Measurements from ENCODE around the gene GART.
"Not testable (repeated sequence)": the region's sequence is repeated elsewhere in the genome, so short reads cannot be mapped to it uniquely, and the experiment has no call there.

The GART gene

GRCh38 chr21:33518899-33519298 is 23.0 kb downstream of the GART start:
- TF ChIP-seq GATA1 (IDR thresholded peaks at IDR 0.05; ENCODE audit: low read depth, low read length) (no peak), POLR2A (IDR thresholded peaks at IDR 0.05; ENCODE audit: low read length) (no peak)
- no peak for DNase-seq

- no peak for DNase-seq
- TF ChIP-seq GATA1 (IDR thresholded peaks at IDR 0.05; ENCODE audit: low read depth, low read length) (no peak), POLR2A (IDR thresholded peaks at IDR 0.05; ENCODE audit: low read length) (no peak)
Observed at GRCh38 chr21:33514229-33514628, 27.7 kb downstream of the GART start.

- DNase-seq: no peak
- TF ChIP-seq POLR2A (IDR thresholded peaks at IDR 0.05; ENCODE audit: low read length): no peak
- no peak for TF ChIP-seq GATA1 (IDR thresholded peaks at IDR 0.05; ENCODE audit: low read depth, low read length)
Observed at GRCh38 chr21:33512481-33512880, 29.4 kb downstream of the GART start.

- peak in 1 of 2 experiments; percentile 37 for DNase-seq
- TF ChIP-seq POLR2A (IDR thresholded peaks at IDR 0.05; ENCODE audit: low read length) (no peak), GATA1 (IDR thresholded peaks at IDR 0.05; ENCODE audit: low read depth, low read length) (no peak)
Observed at GRCh38 chr21:33511639-33512038, 30.3 kb downstream of the GART start.

- DNase-seq: peak; percentile 89 to 96
- TF ChIP-seq POLR2A (IDR thresholded peaks at IDR 0.05; ENCODE audit: low read length) (no peak), GATA1 (IDR thresholded peaks at IDR 0.05; ENCODE audit: low read depth, low read length) (peak; percentile 32)
Observed at GRCh38 chr21:33510826-33511225, 31.1 kb downstream of the GART start.

- not testable (repeated sequence) for DNase-seq
Observed at GRCh38 chr21:33507003-33507402, 34.9 kb downstream of the GART start.

GRCh38 chr21:33505833-33506232 is 36.1 kb downstream of the GART start:
- TF ChIP-seq POLR2A (IDR thresholded peaks at IDR 0.05; ENCODE audit: low read length) (no peak), GATA1 (IDR thresholded peaks at IDR 0.05; ENCODE audit: low read depth, low read length) (no peak)
- peak; percentile 45 to 67 for DNase-seq

- DNase-seq: peak in 1 of 2 experiments; percentile 12
- TF ChIP-seq POLR2A (IDR thresholded peaks at IDR 0.05; ENCODE audit: low read length) (no peak), GATA1 (IDR thresholded peaks at IDR 0.05; ENCODE audit: low read depth, low read length) (no peak)
Observed at GRCh38 chr21:33496345-33496744, 45.6 kb downstream of the GART start.

- DNase-seq: no peak
- TF ChIP-seq POLR2A (IDR thresholded peaks at IDR 0.05; ENCODE audit: low read length) (no peak), GATA1 (IDR thresholded peaks at IDR 0.05; ENCODE audit: low read depth, low read length) (no peak)
Observed at GRCh38 chr21:33495743-33496142, 46.2 kb downstream of the GART start.

GRCh38 chr21:33493756-33494155 is 48.2 kb downstream of the GART start:
- TF ChIP-seq GATA1 (IDR thresholded peaks at IDR 0.05; ENCODE audit: low read depth, low read length) (no peak), POLR2A (IDR thresholded peaks at IDR 0.05; ENCODE audit: low read length) (no peak)
- DNase-seq: no peak

- DNase-seq: peak in 1 of 2 experiments; percentile 51
- no peak for TF ChIP-seq POLR2A (IDR thresholded peaks at IDR 0.05; ENCODE audit: low read length)
- TF ChIP-seq GATA1 (IDR thresholded peaks at IDR 0.05; ENCODE audit: low read depth, low read length): no peak
Observed at GRCh38 chr21:33492571-33492970, 49.3 kb downstream of the GART start.

GRCh38 chr21:33491373-33492102 is 50.4 kb downstream of the GART start, which contains the start of gene DNAJC28:
Gene DNAJC28, minus strand, starts transcription at chr21:33491716. Its CDS starts 2,323 bp downstream, at chr21:33489393.
- peak; percentile 96 to 98 for DNase-seq
- peak; percentile 63 for TF ChIP-seq POLR2A (IDR thresholded peaks at IDR 0.05; ENCODE audit: low read length)
- TF ChIP-seq GATA1 (IDR thresholded peaks at IDR 0.05; ENCODE audit: low read depth, low read length): no peak

GRCh38 chr21:33490991-33491372 is 50.9 kb downstream of the GART start:
- no peak for DNase-seq
- no peak for TF ChIP-seq POLR2A (IDR thresholded peaks at IDR 0.05; ENCODE audit: low read length)
- TF ChIP-seq GATA1 (IDR thresholded peaks at IDR 0.05; ENCODE audit: low read depth, low read length): no peak

GRCh38 chr21:33488936-33489335 is 53.0 kb downstream of the GART start:
- TF ChIP-seq GATA1 (IDR thresholded peaks at IDR 0.05; ENCODE audit: low read depth, low read length) (no peak), POLR2A (IDR thresholded peaks at IDR 0.05; ENCODE audit: low read length) (no peak)
- DNase-seq: no peak

GRCh38 chr21:33487996-33488395 is 53.9 kb downstream of the GART start:
- TF ChIP-seq POLR2A (IDR thresholded peaks at IDR 0.05; ENCODE audit: low read length): no peak
- TF ChIP-seq GATA1 (IDR thresholded peaks at IDR 0.05; ENCODE audit: low read depth, low read length): no peak
- DNase-seq: no peak
